Endothelial cell of umbilical vein (primary cell): ENCODE data around the gene CALML6.

ENCODE experiments used
- JUN ChIP-seq: IDR thresholded peaks from 2 replicates; pipeline ENCODE4 v1.6.1; 2011; ENCODE audit warnings: borderline replicate concordance, low read depth; ENCODE audit not compliant: insufficient read length, insufficient read depth
- POLR2A ChIP-seq: IDR thresholded peaks from 2 replicates; pipeline ENCODE4 v1.6.1; 2012; ENCODE audit warnings: low read depth, mild to moderate bottlenecking, control low read depth, low read length
- TF ChIP-seq, protein P1 (sequence below): IDR thresholded peaks from 2 replicates; pipeline ENCODE4 v1.6.1; 2011; ENCODE audit not compliant: insufficient read depth, insufficient read length

DNA sequence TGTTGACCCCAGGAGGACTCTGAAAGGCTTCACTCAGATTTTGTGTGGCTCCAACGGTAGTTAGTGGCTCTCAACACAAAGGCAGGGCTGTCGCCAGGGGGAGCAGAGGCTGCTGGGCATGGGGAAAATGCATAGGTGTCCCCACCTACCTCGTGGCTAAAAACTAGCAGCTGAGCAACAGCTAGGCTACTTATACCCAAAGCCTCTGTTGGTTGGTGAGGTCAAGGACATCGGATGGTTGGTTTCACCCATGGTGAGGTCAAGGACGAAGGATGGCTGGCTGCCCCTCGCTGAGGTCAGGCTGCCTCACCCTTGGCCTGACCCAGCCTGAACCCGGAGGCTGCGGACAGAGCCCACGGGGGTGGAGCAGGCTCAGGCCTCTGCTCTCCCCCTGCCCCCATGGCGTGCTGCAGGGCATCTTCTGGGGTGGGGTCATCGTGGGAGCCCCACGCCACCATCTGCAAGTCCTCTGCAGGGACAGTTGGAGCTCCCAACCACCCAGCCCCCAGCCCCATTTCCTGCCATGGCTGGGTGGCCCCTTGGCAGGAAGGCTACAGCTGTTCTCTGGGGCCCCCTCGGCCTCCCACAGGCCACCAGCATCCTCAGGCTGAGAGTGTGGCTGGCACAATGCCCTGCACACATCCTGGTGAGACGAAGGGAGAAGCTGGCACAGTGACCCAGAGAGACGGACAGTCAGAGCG lies 15.6 kb upstream of the CALML6 start:
- TF ChIP-seq POLR2A = no peak
- TF ChIP-seq JUN = no peak
- TF ChIP-seq, protein P1, sequence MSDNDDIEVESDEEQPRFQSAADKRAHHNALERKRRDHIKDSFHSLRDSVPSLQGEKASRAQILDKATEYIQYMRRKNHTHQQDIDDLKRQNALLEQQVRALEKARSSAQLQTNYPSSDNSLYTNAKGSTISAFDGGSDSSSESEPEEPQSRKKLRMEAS = no peak
